CD1c-positive myeloid dendritic cell (primary cell): ENCODE measurements around the gene ELOVL6.
A peak's percentile ranks its signal among the peaks of the same experiment; 100 is the strongest.
"Not testable (repeated sequence)": the region's sequence is repeated elsewhere in the genome, so short reads cannot be mapped to it uniquely, and the experiment has no call there.

Experiments used
- DNase-seq: peaks from one replicate; pipeline ENCODE4 v3.0.0-alpha.2; 2016; ENCODE audit errors: extremely low spot score

Gene ELOVL6, protein sequence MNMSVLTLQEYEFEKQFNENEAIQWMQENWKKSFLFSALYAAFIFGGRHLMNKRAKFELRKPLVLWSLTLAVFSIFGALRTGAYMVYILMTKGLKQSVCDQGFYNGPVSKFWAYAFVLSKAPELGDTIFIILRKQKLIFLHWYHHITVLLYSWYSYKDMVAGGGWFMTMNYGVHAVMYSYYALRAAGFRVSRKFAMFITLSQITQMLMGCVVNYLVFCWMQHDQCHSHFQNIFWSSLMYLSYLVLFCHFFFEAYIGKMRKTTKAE

DNA sequence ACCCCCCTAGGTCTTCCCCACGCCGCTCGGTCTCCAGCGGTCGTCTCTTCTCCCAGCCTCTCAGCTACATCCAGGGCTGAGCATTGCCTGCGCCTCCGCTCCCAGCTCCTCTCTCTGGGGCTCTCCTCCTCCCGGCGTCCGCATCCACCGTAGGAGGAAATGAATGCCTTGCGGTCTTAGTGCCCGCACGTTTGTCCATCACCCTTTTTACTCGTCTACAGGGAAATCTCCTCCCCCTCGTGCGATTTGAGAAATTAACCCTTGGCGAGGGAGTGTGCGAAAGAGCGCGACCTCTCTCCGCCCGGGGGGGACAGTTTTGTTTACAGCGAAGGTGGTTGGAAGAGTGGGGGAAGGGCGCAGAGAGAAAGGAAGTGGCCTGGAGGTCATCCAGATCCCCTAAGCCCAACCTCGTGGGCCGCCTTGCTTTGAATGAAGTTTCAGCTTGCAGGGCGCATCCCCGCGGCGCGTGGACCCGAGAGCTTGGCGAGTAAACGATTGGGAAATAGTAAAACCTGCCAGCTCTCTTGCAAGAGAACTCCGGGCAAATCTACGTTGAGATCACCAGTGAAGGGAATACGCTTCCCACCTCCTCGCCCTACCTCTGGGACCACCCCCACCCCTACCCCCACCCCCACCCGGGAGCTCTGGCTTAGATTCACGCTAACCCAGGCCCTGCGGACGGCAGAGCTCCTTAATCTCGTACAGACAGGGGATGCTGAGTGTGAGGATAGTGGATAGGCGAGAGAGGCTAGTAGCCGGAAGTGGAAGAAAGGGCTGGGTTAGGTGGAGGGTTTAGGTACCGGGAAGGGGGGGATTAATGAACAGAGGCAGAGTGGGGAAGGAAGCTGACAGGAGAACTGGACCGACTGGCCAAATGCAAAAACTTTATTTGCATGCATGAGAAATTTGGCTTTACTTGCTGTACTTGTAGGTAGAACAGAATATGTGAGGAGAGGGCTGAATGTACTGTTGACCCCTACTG lies at the start of gene ELOVL6:
Gene ELOVL6, minus strand, starts transcription at position 181 of the 982 bp plus-strand sequence. CDS start 280 bp downstream, outside the sequence.
- DNase-seq, result peak; percentile 16

DNA sequence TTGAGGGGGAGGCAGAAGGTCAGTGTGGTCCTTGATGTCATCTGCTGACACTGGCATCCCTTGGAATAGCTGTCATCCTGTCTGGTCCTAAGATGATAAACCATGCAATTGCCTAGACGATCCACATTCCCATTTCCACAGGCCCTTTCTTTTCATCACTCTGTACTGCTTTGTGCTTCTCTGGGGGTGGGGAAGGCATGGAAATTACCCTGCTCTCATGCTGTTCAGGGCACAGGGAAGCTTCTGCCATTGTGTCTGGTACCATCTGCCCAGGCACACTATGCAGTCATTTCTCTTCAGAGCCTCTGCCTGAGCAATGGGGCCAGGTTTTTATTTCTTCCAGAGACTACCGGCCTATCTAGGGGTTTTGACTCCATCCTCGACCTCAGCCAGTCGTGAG lies 49.7 kb upstream of the ELOVL6 start:
- DNase-seq, result no peak

DNA sequence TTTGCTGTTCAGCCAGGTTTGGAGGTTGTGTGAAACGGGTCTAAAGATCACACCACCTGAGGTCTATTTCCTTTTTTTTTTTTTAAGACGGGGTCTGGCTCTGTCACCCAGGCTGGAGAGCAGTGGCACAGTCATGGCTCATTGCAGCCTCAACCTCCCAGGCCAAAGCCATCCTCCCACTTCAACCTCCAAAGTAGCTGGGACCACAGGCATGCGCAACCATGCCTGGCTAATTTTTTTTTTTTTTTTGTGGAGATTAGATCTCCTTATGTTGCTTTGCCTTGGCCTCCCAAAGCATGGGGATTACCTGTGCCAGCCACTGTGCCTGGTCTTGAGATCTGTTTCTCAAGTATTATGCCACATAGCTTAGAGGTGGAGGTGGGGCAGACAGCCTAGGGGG lies 49.2 kb upstream of the ELOVL6 start:
- no peak for DNase-seq

DNA sequence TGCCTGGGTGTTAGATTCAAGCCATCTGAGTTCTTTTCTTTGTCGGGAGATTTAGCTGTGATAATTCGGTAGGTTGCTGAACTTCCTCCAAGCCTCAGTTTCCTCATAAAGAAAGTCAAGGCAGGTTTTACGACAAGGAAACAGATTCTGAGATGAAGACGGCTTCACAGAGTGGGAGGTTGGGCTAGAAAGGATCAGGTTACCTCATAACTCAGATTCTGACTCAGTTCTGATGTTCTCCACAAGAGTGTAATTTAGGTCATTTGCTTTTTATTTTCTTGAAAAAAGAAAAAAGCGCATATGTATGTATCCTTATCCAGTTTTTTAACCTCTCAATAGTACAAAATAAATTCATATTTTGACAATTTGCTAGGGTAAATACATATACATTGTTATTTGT lies 47.2 kb upstream of the ELOVL6 start:
- DNase-seq, result no peak

DNA sequence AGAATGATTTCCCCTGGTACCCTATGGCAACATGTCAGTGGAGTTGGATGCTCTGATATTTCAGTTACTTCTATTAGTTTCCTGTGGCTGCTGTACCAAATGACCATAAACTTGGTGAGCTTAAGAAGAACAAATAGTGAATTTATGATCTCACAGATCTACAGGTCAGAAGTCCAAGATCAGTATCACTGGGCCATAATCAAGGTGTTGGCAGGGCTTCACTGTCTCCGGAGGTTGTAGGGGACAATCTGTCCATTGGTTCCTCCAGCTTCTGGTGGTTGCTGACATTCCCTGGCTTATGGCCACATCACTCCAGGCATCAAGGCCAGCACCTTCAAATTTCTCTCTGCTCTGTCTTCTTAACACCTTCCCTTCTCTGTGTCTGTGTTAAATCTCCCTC lies 37.9 kb upstream of the ELOVL6 start:
- DNase-seq, result no peak

DNA sequence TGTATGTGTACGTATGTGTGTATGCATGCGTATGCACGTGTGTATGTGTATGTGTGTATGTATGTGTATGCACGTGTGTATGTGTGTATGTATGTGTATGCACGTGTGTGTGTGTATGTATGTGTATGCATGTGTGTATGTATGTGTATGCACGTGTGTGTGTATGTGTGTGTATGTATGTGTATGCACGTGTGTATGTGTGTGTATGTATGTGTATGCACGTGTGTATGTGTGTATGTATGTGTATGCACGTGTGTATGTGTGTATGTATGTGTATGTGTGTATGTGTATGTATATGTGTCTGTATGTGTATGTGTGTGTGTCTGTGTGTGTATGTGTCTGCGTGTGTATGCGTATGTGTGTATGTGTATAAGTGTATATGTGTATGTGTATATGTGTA lies 35.2 kb upstream of the ELOVL6 start:
- DNase-seq, result not testable (repeated sequence)

DNA sequence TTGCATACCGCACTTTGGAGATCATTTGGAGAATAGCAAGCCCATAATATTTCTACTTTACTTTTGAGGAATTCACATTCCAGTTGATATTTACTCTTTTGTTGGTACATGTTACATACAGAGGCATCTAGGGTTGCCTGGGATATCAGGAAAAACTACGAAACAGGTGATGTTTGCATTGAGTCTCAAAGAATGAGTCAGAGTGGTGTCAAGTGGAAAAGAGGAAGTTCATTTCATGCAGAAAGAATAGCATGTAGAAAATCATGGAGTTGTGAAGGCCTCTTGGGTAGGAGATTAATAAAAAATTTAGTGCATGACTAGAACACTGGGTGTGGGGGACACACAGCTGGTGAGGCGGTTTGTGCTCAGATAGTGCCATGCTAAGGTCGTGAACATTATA lies 33.5 kb upstream of the ELOVL6 start:
- DNase-seq, result no peak

DNA sequence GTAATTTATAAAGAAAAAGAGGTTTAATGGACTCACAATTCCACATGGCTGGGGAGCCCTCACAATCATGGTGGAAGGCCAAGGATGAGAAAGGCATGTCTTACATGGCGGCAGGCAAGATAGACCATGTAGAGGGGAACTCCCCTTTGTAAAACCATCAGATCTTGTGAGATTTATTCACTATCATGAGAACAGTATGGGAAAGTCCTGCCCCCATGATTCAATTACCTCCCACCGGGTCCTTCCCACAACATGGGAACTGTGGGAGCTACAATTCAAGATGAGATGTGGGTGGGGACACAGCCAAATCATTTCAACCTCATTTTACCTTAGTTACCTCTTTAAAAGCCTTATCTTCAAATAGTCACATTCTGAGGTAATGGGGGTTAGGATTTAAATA lies 30.9 kb upstream of the ELOVL6 start:
- DNase-seq, result no peak

DNA sequence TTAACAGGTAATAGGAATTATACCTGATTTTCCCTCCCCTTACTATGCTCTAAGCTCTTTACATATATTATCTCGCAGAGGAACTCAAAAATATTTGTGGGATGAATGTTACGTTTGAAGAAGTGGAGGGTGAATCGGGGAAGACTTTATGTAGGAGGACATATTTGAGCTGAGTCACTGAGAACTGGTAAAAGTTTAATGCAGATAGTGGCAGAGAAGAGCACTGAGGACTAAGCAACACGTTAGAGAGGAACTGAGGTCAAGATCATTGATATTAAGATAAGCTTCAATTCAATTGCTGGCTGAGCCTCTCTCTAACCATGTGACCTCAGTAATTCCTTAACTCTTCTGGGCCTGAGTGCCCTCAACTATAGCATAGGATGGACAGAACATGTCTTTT lies 26.4 kb upstream of the ELOVL6 start:
- no peak for DNase-seq

DNA sequence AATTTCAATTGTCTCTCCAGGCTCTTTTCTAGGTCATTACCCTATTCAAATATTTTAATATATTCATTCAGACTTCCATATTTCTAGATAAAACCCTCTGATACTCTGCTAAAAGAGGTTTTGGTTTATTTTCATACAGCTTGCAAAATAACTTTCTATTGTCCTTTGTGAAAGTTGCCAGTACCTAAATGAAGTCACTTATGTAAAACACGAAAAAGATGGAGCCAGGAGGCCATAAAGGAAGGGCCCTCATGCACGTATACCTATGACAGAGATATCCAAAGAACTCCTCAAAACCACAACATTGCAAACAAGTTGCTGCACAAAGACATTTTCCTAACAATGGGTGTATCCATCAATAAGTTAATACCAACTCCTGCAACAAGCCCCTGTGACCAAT lies 25.7 kb upstream of the ELOVL6 start:
- DNase-seq, result no peak

DNA sequence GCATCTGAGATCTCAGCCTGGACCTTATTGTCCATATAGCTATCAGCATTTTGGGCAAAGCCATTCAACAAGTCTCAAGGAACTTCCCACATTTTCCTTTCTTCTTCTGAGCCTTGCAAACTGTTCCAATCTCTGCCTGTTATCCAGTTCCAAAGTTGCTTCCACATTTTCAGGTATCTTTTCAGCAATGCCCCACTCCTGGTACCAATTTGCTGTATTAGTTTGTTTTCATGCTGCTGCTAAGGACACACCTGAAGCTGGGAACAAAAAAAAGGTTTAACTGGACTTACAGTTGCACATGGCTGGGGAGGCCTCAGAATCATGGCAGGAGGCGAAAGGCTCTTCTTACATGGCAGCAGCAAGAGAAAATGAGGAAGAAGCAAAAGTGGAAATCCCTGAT lies 20.5 kb upstream of the ELOVL6 start:
- DNase-seq, result not testable (repeated sequence)

DNA sequence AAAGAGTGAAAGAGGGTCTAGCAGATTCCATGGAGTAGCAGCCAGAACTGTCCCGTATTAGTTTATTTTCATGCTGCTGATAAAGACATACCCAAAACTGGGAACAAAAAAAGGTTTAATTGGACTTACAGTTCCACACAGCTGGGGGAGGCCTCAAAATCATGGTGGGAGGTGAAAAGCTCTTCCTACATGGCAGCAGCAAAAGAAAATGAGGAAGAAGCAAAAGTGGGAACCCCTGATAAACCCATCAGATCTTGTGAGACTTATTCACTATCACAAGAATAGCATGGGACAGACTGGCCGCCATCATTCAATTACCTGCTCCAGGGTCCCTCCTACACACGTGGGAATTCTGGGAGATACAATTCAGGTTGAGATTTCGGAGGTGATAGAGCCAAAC lies 18.8 kb upstream of the ELOVL6 start:
- not testable (repeated sequence) for DNase-seq

DNA sequence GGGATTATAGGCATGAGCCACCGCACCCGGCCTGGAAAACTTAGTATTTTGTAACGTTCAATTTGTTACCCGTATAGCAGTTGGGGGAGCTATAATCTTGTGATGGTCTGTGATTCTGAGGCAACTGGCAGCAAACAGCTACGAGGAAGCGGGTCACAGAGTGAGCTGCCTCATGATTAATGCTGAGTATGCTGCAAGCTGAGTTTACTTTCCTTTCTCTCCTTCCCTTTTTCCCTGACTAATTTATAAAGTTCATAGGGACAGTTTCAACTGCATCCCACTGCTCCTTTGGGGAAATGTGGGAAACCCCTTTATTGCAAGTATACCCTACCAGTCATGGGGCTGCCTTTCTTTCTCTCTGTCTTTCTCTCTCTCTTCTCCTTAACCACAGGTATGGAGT lies 17.7 kb upstream of the ELOVL6 start:
- no peak for DNase-seq

DNA sequence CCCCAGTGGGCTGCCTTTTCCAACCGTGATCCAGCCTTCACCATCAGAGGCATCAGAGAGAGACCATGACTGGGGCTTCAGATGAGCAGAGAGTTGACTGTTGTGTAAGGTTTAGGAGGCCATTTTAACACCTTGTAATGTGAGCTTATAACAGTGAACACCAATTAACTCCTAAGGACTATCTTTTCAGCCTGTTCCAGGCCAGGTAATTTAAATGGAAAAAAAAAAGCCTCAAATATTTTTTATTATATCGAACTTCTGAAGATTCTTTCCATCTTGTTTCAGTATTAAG lies 13.3 kb upstream of the ELOVL6 start:
- DNase-seq, result no peak

DNA sequence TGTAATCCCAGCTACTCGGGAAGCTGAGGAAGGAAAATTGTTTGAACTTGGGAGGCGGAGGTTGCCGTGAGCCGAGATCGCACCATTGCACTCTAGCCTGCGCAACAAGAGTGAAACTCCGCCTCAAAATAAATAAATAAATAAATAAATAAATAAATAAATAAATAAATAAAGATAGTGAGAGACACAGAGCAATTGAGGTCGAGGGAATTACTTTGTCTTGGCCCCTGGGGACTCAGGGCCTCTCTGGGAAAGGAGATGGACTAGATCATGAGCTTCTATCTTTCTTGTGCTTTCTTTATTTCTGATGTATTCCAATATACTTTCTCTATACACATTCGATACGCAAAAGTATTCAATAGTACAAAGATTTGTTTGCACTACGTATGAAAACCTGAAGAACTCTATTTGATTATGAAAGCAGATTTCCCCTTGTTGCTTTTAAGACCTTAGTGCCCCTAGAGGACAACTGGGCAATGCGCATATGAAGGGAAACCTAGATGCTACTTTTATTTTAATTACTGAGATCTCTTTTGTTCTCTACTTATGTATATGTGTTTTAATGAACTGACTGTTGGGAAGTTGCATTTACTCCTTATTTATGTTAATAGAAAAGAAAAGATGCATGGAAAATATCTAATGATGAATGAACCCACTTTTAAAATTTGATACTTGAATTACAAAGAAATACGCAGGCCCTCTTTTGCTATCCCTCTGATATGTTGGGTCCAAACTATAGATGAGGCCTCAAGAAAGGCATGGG lies 12.8 kb upstream of the ELOVL6 start:
- DNase-seq, result peak; percentile 47

DNA sequence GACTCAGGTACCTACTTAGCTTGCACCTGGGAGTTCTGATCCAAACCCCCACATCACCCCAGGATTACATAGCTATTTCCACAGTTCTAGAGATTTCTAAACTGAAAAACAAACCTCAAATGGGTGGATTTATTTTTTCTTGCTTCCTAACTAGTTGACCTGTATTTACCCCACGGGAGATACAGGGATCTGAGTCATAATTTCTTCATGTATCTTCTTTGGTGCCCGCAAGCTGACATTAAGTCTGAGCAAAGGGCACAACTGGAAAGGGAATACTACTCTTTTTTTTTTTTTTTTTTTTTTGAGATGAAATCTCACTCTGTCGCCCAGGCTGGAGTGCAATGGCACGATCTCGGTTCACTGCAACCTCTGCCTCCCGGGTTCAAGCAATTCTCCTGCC lies 10.0 kb upstream of the ELOVL6 start:
- DNase-seq, result no peak

DNA sequence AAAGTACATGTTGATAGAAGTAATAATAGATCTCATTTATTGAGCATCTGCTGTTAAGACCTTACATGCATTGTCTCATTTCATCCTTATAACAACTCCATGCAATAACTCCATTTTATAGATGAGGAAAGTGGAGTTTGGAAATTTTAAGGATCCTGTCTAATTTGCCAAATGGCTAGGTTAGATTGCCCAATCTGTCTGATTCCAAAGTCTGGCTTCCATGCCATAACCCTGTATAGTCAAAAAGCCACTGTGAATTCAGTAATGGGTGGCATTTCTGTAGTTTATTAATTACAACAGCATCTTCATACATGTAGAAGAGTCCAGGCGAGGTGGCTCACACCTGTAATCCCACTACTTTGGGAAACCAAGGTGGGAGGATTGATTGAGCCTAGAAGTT lies 8.8 kb upstream of the ELOVL6 start:
- DNase-seq, result no peak

DNA sequence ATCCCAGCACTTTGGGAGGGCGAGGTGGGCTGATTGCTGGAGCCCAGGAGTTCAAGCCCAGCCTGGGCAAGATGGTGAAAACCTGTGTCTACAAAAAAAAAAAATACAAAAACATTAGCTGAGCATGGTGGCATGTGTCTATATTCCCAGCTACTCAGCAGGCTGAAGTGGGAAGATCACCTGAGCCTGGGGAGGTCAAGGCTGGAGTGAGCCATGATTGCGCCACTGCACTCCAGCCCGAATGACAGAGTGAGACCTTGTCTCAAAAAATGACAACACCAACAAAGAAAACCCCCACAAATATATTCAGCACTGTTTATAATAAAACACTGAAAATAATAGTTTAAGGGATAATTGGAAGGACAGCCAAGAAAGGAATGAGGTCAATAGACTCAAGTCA lies 3.6 kb upstream of the ELOVL6 start:
- no peak for DNase-seq

DNA sequence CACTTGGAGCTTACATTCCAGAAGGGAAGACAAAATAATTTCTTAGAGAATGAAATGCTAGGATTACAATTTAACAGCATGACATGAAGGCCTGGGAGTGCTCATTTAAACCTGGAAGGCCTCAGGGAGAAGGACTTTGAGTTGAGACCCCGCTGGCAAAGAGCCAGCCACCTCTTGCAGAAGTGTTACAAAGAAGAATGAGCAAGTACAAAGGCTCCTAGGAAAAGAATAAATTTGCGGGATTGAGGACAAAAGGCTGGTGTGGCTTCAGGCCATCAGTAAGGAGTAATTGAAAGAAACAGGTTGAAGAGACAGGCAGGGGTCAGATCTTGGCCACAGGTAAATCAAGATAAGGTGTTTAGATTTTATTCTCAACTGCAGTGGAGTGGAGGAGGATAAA lies 3.1 kb upstream of the ELOVL6 start:
- no peak for DNase-seq

DNA sequence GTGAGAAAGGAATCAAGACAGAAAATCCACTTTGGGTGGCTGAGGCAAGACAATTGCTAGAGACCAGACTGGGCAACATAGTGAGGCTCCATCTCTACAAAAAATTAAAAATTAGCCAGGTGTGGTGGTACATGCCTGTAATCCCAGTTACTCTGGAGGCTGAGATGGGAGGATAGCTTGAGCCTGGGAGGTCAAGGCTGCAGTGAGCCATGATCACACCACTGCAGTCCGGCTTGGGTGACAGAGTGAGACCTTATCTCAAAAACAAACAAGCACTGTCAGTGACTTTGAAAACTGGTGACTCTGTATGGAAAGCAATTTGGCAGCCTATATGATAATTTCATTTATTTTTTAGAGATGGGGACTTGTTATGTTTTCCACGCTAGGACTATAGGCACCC lies 2.3 kb upstream of the ELOVL6 start:
- no peak for DNase-seq

DNA sequence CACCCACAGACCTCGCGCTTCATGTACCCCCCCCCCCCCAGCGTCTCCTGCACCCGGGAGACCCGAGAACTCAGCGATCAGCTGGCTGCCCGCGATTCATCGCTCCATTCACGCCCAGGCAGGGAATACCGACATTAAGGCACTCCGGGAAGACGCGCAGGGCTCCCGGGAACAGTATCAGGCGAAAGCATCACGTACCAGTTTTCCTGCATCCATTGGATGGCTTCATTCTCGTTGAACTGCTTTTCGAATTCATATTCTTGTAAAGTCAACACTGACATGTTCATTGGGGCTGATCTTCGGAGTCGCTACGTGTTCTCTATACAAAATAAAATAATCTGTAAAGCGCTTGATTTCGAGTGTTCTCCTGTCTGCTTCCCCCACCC lies 373 bp downstream of the ELOVL6 start:
- DNase-seq, result no peak

DNA sequence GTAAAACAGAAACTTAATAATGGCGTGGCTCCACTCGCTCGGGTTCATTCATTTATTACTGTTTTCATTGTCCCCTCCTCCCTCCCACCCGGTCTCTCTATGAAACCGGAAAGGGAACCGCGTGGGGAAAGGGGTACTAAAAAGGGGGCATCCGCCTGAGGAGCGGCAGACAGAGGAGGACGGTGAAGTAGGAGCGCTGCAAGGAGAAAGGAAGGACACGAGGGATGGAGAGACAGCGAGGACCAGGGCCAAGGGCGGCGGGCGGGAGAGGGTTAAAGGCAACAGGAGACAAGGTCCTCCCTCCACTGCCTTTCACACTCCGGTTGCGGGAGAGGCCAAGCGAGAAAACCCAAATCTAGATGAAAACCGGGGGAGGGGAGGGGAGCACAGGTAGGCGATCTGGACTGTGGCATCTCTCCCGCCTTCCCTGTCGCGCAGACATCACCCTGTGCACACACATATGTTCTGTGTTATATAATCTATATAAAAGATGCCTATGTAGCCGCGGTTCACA lies 829 bp downstream of the ELOVL6 start:
- peak; percentile 35 for DNase-seq
